Measurements from ENCODE around the gene XXYLT1.

DNA sequence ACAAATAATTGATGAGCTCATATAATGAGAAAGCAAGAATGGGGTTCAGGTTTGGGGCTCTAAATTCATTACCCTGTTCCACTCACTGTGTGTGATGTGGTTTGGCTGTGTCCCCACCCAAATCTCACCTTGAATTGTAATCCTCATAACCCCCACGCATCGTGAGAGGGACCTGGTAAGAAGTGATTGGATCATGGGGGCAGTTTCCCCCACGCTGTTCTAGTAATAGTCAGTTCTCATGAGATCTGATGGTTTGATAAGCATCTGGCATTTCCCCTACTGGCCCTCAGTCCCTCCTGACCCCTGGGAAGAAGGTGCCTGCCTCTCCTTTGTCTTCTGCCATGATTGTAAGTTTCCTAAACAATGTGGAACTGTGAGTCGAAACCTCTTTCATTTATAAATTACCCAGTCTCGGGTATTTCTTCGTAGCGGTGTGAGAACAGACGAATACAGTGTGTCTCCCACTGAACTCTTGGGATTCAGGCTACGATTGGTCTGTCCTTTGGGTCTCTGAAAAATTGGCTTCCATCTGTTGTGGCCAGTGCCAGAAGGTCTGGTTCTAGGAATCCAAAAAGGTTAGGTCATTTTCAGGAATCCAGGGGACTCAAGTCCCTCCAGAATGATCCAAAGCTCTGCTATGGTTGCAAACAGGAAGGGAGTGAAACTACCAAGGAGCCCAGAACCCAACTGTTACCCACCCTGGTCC lies 87.7 kb downstream of the XXYLT1 start:
- TF ChIP-seq FOSL1 (IDR thresholded peaks at IDR 0.05; ENCODE audit: insufficient read depth, low read depth, low read length) (no peak), POLR2A (IDR thresholded peaks at IDR 0.05; ENCODE audit: control extremely low read depth in 1 of 2, low read depth in 2 of 2, low read length in 2 of 2) (no peak), SIX5 (IDR thresholded peaks at IDR 0.05; ENCODE audit: low read depth, low read length) (no peak), SRF (IDR thresholded peaks at IDR 0.05; ENCODE audit: low read depth, low read length) (no peak), TCF12 (IDR thresholded peaks at IDR 0.05; ENCODE audit: low read depth, low read length) (no peak), EZH2 (IDR thresholded peaks at IDR 0.05; ENCODE audit: low read depth, low read length, severe bottlenecking) (no peak), CHD2 (IDR thresholded peaks at IDR 0.05; ENCODE audit: low read length) (no peak), RAD21 (IDR thresholded peaks at IDR 0.05 in 1 of 2, conservative IDR thresholded peaks at IDR 0.05 in 1 of 2; ENCODE audit: low read depth in 2 of 2, low read length in 2 of 2) (no peak)
- TF ChIP-seq, protein P1, sequence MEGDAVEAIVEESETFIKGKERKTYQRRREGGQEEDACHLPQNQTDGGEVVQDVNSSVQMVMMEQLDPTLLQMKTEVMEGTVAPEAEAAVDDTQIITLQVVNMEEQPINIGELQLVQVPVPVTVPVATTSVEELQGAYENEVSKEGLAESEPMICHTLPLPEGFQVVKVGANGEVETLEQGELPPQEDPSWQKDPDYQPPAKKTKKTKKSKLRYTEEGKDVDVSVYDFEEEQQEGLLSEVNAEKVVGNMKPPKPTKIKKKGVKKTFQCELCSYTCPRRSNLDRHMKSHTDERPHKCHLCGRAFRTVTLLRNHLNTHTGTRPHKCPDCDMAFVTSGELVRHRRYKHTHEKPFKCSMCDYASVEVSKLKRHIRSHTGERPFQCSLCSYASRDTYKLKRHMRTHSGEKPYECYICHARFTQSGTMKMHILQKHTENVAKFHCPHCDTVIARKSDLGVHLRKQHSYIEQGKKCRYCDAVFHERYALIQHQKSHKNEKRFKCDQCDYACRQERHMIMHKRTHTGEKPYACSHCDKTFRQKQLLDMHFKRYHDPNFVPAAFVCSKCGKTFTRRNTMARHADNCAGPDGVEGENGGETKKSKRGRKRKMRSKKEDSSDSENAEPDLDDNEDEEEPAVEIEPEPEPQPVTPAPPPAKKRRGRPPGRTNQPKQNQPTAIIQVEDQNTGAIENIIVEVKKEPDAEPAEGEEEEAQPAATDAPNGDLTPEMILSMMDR (IDR thresholded peaks at IDR 0.05; ENCODE audit: control extremely low read depth in 1 of 3, insufficient read depth in 1 of 3, low read depth in 1 of 3, low read length in 3 of 3) = no peak
